ENCODE measurements around the gene YARS1.

YARS1 gene

DNA sequence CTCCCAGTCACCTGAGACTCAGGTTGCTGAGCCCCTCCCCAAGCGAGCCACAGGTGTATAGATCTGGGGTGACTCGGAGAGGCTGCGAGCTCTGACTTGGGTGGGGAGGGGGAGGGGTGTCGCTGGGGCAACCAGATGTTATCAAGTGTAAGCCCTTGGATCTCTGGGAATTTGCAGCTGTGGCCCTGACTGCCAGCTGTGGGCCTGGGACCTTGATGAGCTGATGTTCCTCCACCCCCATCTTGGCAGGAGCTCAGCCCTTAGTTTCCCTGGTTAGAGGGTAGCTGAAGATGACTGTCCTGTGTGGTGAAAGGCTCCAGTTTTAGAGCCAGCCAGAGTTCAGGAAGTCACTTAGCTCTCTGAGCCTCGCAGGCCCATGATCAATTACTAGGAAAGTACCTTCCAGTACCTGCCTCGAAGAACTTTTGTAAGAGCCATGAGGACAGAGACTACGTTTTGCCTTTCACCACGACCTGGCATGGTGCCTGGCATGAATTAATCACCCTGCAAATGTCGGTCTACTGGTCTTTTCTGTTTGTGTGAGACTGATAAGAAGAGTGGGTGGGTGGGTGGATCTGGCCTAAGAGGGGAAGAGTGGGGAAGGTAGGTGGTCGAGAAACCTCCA lies 55.8 kb downstream of the YARS1 start:
- DNase-seq, result no peak

- no peak for DNase-seq
Observed at GRCh38 chr1:32759997-32760623, 57.0 kb downstream of the YARS1 start.

GRCh38 chr1:32759521-32759981 lies 57.6 kb downstream of the YARS1 start:
- DNase-seq, result no peak

- no peak for DNase-seq
Observed at GRCh38 chr1:32758795-32759430, 58.2 kb downstream of the YARS1 start.

DNA sequence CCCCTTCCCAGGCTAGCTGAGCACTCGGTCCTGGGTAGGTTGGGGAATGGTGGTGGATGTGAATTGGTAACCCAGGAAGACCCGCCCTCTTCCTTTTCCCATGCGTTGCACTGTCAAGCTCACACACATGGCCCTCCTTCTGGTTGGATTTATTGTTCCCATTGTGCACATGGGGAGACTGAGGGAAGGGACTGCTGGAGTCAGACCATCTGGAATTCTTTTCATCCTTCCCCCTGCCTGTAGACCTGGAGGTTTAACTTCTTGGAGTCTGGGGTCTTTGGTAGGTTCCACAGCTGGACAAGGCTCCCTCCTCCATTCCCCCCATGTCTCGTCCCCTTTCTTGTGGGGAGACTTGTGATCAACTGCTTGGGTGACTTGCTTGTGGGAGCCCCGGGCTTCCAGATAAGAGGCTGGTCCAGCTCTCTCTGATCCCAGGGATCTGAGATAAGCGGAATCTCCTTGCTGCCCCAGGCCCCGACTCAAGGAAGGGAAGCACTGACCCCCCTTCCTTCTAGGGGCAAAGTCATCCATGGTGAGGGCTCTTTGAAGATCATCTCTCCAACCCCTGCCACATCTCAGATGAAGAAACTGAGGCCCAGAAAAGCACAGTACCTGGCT lies 58.9 kb downstream of the YARS1 start:
- DNase-seq, result no peak

GRCh38 chr1:32757213-32757895 lies 59.8 kb downstream of the YARS1 start:
- no peak for DNase-seq

- DNase-seq, result no peak
Observed at GRCh38 chr1:32755810-32756159, 61.4 kb downstream of the YARS1 start.

DNA sequence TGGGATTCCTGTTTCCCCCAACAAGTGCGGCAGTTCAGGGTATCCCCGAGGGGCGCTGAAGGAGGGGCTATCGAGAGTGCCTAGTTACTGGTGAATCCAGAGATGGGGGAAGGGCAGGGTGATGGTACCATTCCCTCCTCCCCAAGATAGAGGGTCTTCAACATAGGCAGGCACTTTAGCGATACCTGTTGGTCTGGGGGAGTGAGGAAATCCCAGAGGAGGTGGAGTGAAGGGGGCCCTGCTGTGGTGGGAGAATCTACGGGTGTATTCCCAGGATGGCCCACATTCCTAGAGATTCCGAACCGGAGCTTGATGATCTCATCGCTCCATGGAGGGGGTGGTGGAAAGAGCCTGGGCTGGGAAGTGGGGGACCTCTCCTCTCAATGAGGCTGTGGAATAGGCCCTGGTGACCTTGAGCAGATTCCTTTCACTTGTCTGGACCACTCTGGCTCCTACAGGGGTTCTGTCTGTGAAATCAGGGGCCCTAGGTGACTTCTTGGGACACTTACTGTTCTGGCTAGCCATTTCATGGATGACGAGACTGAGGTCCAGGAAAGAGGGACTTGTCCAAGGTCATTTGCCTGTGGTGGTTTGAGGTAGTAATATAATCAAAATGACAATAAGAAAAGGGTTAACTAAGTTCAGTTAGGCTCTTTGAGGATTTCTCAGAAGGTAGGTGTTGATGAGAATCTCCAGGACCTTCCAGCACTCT lies 61.9 kb downstream of the YARS1 start:
- no peak for DNase-seq

DNA sequence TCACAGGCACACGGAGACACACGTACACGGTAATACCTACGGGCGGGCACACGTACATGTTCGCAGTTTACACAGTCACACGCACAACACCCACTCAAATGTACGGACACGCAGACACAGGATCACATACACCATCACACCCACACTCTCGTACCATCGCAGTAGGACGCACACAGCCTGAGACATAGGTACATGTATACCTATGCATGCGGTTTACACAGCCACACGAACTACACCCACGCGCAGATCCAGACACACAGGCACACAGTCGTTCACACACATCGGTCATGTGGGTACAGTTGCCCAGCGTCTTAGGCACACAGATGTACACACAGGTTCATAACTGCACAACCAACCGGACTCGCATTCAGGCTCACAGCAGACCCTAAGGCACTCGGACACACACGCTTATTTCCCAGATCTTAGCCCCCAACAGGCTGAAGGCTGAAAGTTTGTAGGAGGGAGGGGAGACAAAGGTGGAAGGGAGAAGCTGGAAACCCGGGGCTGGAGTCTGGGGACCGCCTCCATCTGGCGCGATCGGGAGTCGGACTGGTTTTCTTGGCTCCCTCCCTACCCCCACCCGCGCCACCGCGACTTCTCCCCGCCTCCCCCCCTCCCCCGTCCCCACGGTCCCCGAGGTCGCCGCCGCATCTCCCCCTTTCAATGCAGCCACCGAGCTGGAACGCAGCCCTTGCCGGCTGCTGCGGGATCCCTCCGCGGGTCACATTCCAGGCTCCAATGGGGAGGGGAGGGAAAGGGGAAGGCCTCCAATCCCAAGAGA lies 62.7 kb downstream of the YARS1 start:
- DNase-seq, result no peak

DNA sequence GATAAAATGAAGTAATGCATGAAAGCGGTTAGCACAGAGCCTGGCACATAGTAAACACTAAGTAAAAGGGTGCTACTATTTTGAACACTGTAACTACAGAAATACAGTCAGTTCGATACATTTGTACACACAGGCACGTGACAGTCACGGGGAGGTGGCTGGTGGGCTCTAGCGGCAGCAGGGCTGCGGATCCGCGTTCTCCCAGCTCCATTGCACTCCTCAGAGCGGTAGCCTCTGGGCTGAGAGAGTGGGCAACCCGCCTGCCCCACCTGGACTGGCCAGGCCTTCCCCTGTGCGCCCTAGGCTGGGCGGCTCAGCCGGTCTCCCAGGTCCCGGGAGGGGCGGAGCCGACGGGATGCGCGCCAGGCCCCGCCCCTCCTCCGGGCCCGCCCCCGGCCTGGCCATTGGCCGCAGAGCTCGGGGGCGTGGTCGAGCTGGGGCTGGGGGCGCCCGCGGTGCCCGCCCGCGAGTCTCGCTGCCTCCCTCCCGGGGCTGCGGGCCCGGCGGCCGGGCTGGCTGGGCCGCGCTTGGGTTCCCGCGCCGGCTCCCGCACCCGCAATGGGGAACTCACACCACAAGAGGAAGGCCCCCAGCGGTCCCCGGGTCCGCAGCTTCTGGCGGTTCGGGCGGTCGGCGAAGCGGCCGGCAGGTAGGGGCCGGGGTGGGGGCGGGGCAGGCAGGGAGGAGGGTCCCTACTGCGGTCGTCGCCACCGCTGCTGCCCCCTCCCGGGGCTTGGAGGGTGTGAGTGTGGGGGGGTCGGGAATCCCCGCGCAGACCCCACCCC lies 63.4 kb downstream of the YARS1 start:
- DNase-seq, result peak; percentile 6

DNA sequence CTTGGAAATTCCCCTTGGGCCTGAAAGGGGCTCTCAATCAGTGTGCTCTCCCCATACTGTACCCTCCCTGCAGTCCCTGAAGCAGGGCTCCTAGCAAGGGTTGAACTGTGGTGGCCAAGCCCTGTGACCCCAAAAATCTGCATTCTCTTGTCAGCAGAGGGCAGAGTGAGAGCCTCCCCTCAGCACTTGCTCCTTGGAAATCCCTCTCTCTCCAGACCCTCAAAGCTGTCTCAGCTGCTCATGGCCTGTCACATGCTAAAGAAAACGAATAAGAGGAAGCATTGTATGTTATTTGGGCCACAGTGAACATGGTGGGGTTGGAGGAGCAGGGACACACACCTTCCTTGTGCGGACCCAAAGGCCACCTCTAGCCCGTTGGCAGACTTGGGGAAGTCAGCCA lies 67.4 kb downstream of the YARS1 start:
- DNase-seq, result no peak

DNA sequence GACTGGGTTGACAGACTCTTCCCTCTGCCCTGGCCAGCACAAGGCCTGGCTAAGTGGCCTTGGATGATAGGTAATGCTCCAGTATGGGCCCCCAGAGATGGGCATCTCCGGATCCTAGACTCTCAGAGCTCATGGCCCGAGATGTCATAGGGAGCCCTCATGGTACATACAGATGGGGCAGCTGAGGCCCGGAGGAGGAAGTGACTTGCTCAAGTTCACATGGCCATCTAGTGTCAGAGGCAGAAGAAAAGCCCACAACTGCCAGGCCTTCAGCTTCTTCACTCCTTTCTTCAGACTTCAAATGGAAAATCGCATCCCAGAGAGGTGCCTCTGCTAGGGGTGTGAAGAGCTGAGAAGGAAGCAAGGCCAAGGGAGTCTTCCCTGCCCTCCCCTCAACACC lies 67.8 kb downstream of the YARS1 start:
- DNase-seq, result no peak

DNA sequence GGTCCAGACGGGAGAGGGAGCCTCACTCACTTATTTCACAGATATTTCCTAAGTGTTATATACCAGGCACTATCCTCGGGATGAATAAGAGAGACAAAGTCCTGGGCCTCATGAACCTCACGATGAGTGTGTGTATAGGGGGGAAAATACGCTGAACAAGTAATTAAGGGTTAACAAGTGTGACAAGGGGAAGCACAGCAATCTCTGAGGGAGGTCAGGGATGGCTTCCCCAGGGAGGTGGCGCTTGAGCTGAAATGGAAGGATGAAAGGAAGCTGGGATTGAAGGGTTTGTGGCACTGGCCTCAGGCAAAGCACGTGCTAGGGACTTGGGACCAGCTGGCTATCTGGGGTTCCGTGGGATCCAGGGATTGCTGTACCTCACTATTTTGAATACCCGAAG lies 68.2 kb downstream of the YARS1 start:
- no peak for DNase-seq

GRCh38 chr1:32748348-32748747 lies 68.8 kb downstream of the YARS1 start:
- no peak for DNase-seq

GRCh38 chr1:32746130-32746529 lies 71.0 kb downstream of the YARS1 start:
- DNase-seq, result no peak

- DNase-seq, result no peak
Observed at GRCh38 chr1:32744071-32744425, 73.1 kb downstream of the YARS1 start.

DNA sequence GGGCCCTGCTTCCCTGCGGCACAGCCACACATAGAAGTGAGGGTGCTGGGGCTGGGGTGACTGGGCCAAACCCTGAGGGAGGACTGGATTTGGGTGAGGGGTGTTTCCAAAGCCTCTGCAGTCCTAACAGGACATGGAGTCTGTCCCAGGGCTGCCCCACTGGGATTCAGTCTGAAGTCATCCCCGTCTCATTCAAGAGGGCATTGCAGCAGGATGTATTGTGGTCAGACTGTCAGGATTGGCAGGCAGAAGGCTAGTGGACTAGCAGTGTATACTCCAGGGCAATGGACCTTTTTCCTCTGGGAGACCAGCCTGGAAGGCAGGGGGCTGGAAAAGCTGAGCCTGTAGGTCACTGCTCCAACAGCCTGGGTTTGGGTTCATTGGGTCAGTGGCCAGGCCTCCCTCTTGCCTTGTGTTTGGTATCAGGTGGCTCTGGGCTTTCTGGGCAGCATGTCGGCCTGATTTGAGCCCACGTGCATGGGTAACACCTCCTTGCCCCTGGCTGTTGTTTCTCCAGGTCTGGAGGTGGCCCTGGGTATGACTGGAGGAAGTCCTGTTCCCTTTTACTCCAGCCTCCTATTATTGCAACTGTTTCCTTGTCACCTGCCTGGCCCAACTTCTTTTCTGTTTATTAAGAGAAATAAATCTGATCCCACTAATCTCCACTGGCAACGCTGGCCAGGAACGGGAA lies 73.6 kb downstream of the YARS1 start:
- no peak for DNase-seq

- DNase-seq, result no peak
Observed at GRCh38 chr1:32742956-32743355, 74.2 kb downstream of the YARS1 start.

DNA sequence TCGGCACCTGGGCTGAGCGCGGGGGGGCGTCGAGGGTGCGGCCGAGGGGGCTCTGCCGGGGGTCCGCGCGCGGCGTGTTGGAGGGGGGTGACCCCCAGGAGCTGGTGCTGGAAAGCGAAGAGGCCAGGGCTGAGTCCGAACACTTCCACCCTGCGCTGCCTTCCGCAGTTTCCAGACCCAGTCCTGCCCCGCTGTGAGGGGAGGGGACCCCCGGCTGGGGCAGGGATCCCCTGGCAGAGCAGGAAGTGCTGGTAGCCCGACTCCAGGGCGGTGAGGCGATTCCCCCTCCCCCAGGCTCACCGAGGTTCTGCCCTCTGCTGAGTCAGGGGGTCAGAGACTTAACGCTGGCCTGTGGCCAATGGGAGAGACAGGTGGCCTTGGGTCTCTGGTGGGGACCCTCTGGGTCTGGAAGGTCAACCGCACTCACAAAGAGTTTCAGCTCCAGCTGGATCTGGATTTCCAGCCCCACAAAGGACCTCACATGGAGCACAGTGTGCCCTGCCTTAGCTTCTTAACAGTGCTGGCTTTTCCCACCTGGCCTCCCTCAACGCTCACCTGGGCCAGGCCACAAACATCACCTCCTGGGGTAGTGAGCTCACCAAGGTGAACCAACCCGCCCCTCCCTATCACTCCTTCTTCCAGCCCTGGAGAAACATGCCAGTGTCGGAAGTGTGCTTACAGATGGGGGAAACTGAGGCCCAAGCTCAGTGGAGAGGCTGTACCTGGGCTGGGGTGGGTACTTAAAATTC lies 74.8 kb downstream of the YARS1 start:
- DNase-seq, result no peak
